Lower leg skin (tissue), 3 donors: Measurements from ENCODE around the gene ELAPOR2.

Experiments
- CTCF ChIP-seq, 3 donors: fragments of 450-650 bp; IDR thresholded peaks; one replicate each; pipeline ENCODE4 v1.5.1; 2016; ENCODE audit warnings: antibody characterized with exemption in 3 of 3, mild to moderate bottlenecking in 3 of 3, moderate library complexity in 2 of 3
- POLR2A ChIP-seq, 2 donors: fragments of 450-650 bp; IDR thresholded peaks; one replicate each; pipeline ENCODE4 v1.6.1; 2016 to 2017; ENCODE audit warnings: antibody characterized with exemption in 2 of 2, mild to moderate bottlenecking in 1 of 2, moderate library complexity in 1 of 2

GRCh38 chr7:87013840-87014190 lies 45.6 kb downstream of the ELAPOR2 start:
- no peak for TF ChIP-seq POLR2A (IDR thresholded peaks at IDR 0.05)
- TF ChIP-seq CTCF (IDR thresholded peaks at IDR 0.05): no peak
